Endometrial microvascular endothelial cells (primary cell): Measurements from ENCODE around the gene UBA7. TPM values are rescaled to one million over a fixed set of nuclear protein-coding genes. Genes with fewer than 3 reads are reported as not detected.
"Not testable (repeated sequence)": the region's sequence is repeated elsewhere in the genome, so short reads cannot be mapped to it uniquely, and the experiment has no call there.

Experiments used
- in situ Hi-C: cut with HindIII; loops from 2 replicates; pipeline ENCODE4 v1.10.0; 2017; ENCODE audit warnings: low sequenced_read_pairs, low pct_unique_long_range_greater_than_20kb; ENCODE audit errors: inconsistent ontology term
- total RNA-seq: library from RNA; depleted of rRNA; stranded (reverse); fragments of >200 nt; gene quantifications from one replicate; pipeline ENCODE4 v1.2.3, GENCODE V29; 2015; ENCODE audit errors: inconsistent ontology term

UBA7 gene
- total RNA-seq, 1 donor from 2014 or later, result 31.0 TPM

GRCh38 chr3:49790626-49791411 lies 22.9 kb downstream of the UBA7 start:
- in situ Hi-C loops, result no loop called here

DNA sequence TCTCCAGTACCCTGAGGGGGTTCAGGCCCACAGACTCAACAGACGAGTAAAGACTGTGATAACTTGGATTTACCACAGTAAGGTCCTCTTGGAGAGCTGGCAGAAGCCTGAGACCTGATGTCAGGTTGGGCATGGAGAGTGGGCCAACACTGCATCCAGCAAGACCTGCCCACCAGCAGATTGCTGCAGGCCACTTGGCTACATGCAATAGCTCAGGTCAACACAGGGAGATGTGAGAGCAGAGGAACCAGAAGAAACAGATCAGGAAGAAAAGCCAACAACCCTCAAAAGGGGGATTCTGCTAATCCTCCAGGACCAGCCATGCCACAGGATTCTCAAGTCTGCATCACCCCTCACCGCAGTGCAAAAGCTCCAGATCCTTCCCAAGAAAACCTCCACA lies 25.7 kb downstream of the UBA7 start:
- in situ Hi-C loops, result no loop called here

GRCh38 chr3:49787536-49787935 lies 26.2 kb downstream of the UBA7 start:
- in situ Hi-C loops, result no loop called here

- in situ Hi-C loops, result no loop called here
Observed at GRCh38 chr3:49787182-49787464, 26.6 kb downstream of the UBA7 start.

- in situ Hi-C loops, result no loop called here
Observed at GRCh38 chr3:49786357-49787181, 27.2 kb downstream of the UBA7 start, which contains the start of gene IP6K1. TSS of gene IP6K1 (minus strand) at chr3:49786542. CDS start at chr3:49748040, 38,502 bp downstream.

- in situ Hi-C loops, result no loop called here
Observed at GRCh38 chr3:49785565-49786356, 28.0 kb downstream of the UBA7 start.

DNA sequence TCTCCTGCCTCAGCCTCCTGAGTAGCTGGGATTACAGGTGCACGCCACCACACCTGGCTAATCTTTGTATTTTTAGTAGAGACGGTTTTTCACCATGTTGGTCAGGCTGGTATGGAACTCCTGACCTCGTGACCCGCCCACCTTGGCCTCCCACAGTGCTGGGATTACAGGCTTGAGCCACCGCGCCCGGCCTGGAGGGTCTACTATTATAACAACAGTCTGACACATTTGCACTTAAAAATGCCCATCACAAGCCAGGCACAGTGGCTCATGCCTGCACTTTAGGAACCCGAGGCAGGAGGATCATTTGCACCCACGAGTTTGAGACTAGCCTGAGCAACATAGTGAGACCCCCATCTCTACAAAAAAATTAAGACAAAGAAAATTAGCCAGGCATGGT lies 31.5 kb downstream of the UBA7 start:
- in situ Hi-C loops, result not testable (repeated sequence)

DNA sequence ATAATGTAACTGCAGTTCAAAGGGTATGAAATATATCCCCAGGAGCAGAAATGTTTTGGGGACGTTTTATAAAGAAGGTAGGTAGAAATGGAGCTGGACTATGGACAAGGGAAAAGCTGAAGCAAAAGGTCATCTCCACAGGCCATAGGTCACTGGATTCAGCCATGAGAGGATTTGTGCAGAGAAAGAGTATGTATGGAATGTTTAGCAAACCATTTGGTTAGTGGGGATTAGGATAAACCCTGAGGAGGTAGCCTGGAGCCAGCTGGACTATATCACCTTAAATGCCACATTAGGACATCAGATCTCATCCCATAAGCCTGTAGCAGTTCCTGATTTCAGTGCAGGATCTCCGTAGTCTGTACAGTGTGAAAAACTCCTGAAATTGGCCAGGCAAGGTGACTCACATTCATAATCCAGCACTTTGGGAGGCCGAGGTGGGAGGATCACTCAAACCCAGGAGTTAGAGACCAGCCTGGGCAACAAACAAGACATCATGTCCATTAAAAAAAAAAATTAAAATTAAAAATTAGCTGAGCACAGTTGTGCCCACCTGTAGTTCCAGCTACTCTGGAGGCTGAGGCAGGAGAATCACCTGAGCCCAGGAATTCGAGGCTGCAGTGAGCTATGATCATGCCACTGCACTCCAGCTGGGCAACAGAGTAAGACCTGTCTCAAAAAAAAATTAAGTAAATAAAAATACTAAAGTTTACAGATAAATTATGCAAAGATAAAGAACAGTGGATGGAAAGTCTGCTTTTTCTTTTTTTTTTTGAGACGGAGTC lies 32.1 kb downstream of the UBA7 start:
- in situ Hi-C loops, result no loop called here

GRCh38 chr3:49780975-49781365 lies 32.8 kb downstream of the UBA7 start:
- in situ Hi-C loops, result not testable (repeated sequence)

DNA sequence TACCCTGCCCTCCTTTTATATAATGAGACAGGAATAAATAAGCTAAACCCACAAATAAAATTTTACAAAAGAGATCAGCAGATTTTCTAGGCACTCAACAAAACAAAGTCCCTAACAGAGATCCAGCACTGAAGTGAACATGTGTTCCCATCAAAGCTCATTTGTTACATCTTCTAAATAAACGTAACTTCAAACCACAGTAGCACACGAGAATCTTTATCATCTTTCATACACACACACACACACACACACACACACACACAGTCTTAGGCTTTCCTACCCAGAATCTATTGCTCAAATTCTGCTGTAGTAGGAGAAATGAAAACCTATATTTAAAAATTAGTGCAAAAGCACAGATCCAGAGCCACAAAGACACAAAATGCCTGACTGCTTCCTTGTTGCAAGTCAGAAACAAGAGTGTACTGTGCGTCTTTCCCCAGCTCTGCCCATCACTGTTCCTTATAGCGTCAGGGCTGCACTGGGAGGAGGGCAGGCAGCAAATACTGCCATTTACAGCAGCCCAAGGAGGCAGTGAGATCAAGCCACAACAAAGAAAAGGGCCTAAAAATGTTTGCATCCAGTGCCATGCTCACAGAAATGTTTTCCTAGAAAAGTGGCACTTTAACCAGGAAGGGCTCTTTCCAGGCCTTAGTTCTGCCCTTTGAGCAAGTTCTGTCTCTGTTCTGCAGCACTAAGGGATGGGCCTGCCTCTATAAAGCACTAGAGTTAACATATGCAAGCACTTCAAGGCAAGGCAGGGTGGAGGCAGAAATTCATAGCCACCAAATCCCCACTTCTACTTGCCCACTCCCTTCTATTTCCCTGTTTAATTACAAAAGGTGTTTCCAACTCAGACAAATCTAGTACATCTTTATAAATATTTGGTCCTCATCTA lies 33.4 kb downstream of the UBA7 start:
- in situ Hi-C loops, result no loop called here

GRCh38 chr3:49779358-49780079 lies 34.2 kb downstream of the UBA7 start:
- in situ Hi-C loops, result no loop called here

- in situ Hi-C loops, result not testable (repeated sequence)
Observed at GRCh38 chr3:49776101-49776500, 37.7 kb downstream of the UBA7 start.

- in situ Hi-C loops, result no loop called here
Observed at GRCh38 chr3:49775538-49775937, 38.2 kb downstream of the UBA7 start.

- in situ Hi-C loops, result no loop called here
Observed at GRCh38 chr3:49772703-49773102, 41.0 kb downstream of the UBA7 start.

DNA sequence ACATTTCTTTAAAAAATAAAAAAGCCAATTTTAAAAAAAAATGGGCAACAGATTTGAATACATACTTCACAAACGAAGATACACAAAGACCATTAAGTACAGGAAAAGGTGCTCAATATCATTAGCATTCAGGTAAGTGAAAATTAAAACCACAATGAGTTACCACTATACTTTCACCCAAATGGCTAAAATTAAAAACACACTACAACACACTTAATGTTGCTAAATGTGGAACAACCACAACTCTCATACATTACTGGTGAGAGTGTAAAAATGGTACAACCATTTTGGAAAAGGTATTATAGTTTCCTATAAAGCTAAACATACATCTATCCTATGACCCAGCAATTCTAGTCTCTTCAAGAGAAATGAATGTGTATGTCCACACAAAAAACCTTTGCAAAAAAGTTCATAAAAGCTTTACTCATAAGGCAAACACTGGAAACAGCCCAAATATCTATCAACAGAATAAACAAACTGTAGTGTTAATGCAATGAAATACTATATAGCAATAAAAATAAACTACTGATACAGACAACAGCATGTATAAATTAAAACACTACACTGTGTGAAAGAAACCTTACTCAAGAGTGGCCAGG lies 42.3 kb downstream of the UBA7 start:
- in situ Hi-C loops, result no loop called here

- in situ Hi-C loops, result no loop called here
Observed at GRCh38 chr3:49769926-49770325, 43.8 kb downstream of the UBA7 start.
